ENCODE results near the gene CHRNA4.

The CHRNA4 gene

GRCh38 chr20:63362436-63363009 is 1.4 kb upstream of the CHRNA4 start:
- no peak for DNase-seq

GRCh38 chr20:63361519-63362435 is 628 bp upstream of the CHRNA4 start:
- no peak for DNase-seq

- DNase-seq = no peak
Observed at GRCh38 chr20:63359937-63360849, 956 bp downstream of the CHRNA4 start.

GRCh38 chr20:63359164-63359934 is 1.8 kb downstream of the CHRNA4 start:
- DNase-seq = no peak

GRCh38 chr20:63357921-63358905 is 2.9 kb downstream of the CHRNA4 start:
- DNase-seq = no peak

- DNase-seq = no peak
Observed at GRCh38 chr20:63356931-63357879, 3.9 kb downstream of the CHRNA4 start.

GRCh38 chr20:63356511-63356910 is 4.6 kb downstream of the CHRNA4 start:
- no peak for DNase-seq

GRCh38 chr20:63355781-63356295 is 5.3 kb downstream of the CHRNA4 start:
- DNase-seq = no peak

- no peak for DNase-seq
Observed at GRCh38 chr20:63354636-63355350, 6.4 kb downstream of the CHRNA4 start.

- DNase-seq = no peak
Observed at GRCh38 chr20:63352811-63353221, 8.3 kb downstream of the CHRNA4 start.

GRCh38 chr20:63351811-63352591 is 9.1 kb downstream of the CHRNA4 start:
- DNase-seq = no peak

- no peak for DNase-seq
Observed at GRCh38 chr20:63351326-63351700, 9.8 kb downstream of the CHRNA4 start.

GRCh38 chr20:63350597-63351325 is 10.4 kb downstream of the CHRNA4 start:
- DNase-seq = no peak

GRCh38 chr20:63350196-63350595 is 11.0 kb downstream of the CHRNA4 start:
- DNase-seq = no peak

- no peak for DNase-seq
Observed at GRCh38 chr20:63349516-63349895, 11.6 kb downstream of the CHRNA4 start.

- DNase-seq = no peak
Observed at GRCh38 chr20:63348828-63349515, 12.2 kb downstream of the CHRNA4 start.

Measured in activated CD4-positive, alpha-beta T cell treated with anti-CD3 and anti-CD28 coated beads for 4 hours (primary cell).